NCI-H1417 (cell line): ENCODE measurements around the gene MYH13.
"Not testable (repeated sequence)": the region's sequence is repeated elsewhere in the genome, so short reads cannot be mapped to it uniquely, and the experiment has no call there.

ENCODE experiments used
- DNase-seq, 3 experiments: peaks; one replicate each; lab custom pipeline; 2025; lab: John Stamatoyannopoulos, UW

The MYH13 gene

DNA sequence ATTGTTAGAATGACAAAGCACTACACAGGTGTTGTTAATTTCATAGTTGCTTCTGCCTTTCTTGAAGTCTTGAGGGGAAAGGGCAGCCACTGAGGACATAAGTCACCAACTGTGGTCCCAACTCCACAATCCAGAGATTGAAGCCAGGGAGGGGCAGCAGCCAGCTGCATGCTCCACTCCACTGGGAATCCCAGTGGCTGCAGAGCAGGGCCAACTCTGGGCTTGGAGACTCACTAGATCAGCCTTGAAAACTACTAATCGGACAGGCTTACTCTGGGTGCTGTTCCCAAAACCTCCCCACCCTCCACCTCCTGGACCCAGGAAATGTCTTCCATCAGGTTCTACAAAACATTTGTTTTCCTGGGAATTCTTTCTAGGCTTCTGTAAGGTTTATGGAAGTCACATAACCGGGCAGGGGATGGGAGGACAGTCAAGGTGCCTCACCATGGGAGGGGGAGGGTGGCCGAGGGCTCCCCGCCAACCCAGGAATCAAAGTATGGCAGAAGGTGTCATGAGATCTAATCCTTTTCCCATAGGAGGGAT is 68.0 kb downstream of the MYH13 start:
- DNase-seq, result no peak

- no peak for DNase-seq
Measured at GRCh38 chr17:10297691-10298090, 75.1 kb downstream of the MYH13 start.

- peak in 2 of 3 experiments; percentile 0 to 2 for DNase-seq
Measured at GRCh38 chr17:10295728-10296343, 77.0 kb downstream of the MYH13 start.

DNA sequence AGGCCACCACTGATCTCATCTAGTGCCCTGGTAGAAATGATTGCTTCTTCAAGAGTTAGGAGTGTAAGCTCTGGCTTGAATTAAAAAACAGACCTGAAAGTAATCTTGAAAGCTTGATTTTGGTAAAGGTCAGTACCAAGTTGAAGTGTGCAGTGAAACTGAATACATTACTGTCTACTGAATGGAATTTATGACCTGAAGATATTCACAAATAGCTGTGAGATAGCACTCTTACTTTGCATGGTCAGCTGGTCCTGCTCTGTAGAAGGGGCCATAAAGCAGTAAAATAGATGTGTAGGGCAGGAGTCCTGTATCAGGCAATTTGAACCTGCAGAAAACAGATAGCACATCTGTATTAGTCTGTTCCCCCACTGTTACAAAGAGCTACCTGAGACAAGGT is 78.6 kb downstream of the MYH13 start:
- no peak for DNase-seq

DNA sequence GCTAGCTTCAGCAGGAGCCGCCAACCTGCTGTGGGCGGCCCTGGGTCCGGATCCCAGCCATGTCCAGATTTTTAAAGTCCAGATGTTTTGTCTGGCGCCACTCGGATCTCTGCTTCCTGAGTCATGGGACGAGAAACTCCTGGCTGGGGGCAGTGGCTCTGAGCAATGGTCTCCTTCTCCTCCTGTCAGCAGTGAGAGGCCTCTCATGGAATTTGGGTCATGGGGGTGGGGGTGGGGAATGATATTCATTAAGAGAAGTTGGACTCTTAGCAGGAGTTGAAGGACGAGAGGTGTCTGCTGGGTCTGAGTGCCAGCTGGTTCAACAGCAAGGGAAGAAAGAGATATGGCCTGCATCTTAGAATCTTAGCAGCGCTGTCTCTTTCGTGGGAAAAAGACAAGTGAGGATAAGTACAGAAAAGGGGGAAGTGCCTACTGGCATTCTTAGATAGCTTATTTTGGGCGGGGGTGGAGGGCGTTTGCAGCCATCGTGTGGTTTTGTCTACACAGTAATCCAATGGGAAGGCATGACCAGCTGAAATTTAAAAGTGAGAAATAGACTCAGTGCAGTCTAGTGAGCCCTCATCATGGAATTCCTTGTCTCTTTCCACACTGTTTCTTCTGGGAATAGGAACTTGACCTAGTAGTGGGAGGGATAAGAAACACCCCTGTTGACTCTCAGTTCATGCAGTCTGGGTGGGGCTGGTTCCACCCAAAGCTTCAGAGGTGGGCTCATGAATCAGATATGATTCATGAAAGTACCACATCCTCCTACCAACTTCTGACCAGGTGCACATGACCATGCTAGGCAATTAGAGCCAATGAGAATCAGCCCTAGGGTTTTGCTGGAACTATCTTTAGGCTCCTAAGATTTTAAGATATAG is 80.5 kb downstream of the MYH13 start:
- no peak for DNase-seq

- not testable (repeated sequence) for DNase-seq
Measured at GRCh38 chr17:10291576-10291975, 81.2 kb downstream of the MYH13 start.

DNA sequence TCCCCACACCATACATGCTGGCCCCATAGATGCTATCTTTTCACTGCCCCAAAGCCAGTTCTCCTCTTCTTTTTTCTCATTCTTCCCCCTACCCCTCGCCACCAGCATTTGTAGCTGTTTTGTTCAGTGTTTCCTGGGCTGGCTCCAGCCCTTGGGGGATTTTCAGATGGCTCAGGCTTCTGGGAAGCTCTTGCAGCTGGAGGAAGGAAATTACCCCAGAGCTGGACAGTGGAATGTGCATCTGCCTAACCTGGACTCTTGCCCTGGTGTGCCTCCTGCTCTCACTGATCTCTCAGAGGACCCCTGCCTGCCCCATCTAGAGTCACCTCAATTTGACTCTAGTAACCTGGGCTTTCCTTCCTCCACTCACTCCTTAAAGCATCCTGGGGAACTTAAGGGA is 82.8 kb downstream of the MYH13 start:
- no peak for DNase-seq

GRCh38 chr17:10286324-10286723 is 86.5 kb downstream of the MYH13 start:
- no peak for DNase-seq

- DNase-seq, result no peak
Measured at GRCh38 chr17:10285896-10286295, 86.9 kb downstream of the MYH13 start.

GRCh38 chr17:10280068-10280467 is 92.7 kb downstream of the MYH13 start:
- DNase-seq, result no peak

- DNase-seq, result no peak
Measured at GRCh38 chr17:10278218-10278617, 94.6 kb downstream of the MYH13 start.

GRCh38 chr17:10276436-10276835 is 96.4 kb downstream of the MYH13 start:
- no peak for DNase-seq

DNA sequence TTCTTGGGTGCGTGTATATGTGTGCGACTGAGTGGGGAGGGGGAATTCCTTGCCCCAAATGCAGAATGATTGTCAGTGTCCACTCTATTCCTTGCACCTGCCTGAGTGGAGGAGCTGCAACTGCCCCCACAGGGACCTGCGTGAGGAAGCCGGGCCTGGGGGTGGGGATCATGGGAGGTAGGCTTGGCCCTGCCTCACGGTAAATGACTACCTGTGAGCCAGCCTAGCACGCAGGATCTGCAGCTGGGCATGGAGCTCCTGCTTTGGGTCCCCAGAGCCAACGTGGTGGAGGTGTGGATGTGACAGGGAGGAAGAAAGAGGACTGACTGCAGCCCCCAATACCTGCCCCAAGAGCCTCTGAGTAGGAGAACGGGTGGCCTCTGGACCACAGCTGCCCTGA is 97.4 kb downstream of the MYH13 start:
- DNase-seq, result no peak

DNA sequence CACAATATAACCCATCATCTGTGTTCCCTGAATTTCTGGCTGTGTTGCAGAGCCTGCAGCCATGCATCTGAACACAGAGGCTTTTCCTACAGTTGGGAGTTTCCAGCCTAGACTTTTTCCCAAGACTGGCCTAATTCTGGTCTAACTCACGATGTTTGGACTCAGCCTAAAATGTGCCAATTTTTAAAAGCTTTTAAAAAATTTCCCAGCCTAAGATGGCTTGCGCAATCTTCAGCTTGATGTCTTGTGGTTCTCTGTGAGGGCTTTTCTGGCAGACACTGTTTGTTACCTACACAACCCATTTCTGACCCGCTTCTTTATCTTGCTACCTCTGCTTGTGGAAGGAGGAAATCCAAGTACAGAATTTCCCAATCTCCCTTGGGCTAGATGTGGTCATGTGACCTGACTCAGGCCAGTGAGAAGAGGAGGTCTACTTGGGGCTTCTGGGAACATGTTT is 101.7 kb downstream of the MYH13 start:
- DNase-seq, result no peak

DNA sequence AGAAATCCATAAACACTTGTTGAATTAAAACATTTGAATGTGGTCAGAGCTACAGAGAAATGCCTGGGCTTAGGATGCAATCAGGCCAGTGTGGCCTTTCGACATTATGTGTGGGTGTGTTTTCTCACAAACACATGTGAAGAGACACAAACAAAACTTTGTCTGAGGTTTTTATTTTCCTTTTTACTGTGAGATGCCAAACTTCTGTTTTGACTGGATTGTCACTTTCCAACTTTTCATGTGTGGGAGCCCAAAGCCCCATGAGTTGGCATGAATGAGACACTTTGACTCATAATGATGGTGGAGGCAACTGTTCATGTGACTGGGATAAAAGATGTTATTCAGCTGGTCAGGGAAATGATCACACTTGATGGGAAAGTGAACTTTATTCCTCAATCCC is 102.5 kb downstream of the MYH13 start:
- no peak for DNase-seq

DNA sequence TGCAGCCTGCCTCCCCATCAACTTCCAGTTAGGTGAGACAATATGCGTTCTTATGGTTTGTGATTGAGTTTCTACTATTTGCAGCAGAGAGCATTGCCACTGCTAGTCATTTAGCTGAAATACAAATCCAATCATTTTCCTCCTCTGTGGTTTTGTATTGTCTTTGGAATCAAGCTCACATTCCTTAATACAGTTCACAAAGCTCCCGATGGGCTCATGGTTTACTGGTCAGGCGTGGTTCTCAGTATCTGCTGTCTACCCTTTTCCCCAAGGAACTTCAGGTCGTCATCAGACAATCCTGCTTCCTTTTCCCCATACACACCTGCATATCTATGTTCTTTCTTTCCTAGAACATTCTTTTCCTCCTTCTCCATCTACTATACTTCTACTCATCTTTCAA is 104.8 kb downstream of the MYH13 start:
- no peak for DNase-seq

DNA sequence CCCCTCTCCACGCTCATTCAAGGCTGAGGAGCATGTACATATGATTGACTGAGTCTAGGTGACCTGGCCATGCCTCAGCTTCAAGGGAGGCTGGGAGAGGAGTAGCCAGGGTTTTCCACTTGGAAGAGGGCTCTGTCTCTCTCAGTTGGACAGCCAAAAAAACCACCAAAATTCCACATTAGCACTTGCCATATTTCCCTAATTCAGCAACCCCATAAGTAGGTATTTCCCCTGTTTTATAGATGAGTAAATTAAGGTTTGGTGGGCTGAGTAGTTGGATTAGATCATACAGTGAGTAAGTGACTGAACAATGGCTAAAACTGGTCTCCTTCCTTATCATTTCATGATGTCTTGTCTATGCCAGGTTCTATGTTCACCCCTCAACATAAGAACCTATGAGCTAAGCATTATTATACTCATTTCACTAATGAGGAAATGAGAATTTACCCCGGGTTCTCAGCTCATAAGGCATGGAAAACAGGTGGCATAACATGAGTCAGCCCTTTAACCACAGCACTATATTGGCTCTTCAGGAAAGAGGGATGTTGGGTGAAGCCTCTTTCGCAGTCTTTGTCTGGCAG is 106.4 kb downstream of the MYH13 start:
- DNase-seq, result no peak

- DNase-seq, result no peak
Measured at GRCh38 chr17:10265100-10265810, 107.6 kb downstream of the MYH13 start.

- DNase-seq, result no peak
Measured at GRCh38 chr17:10264051-10264450, 108.8 kb downstream of the MYH13 start.

GRCh38 chr17:10262451-10262850 is 110.4 kb downstream of the MYH13 start:
- no peak for DNase-seq

DNA sequence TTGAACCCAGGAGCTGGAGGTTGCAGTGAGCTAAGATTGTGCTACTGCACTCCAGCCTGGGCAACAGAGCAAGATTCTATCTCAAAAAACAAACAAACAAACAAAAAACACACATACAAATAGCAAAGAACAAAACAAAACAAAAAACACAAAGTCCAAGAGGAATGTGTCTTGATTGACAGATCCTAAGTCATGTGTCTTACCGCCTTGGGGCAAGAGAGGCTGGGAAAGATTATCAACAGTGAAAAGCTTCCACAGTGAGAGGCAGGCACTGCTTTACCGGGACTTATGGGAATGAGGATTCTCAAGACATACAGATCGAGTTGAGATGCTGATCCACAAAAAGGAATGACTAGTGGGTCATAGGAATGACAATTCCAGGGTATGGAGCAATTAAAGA is 111.7 kb downstream of the MYH13 start:
- DNase-seq, result no peak
